Vagina (tissue), 2 donors: ENCODE results near the gene NTRK1. TPM values are rescaled to one million over a fixed set of nuclear protein-coding genes. Genes with fewer than 3 reads are reported as not detected.

Source experiments
- DNase-seq, 2 donors: peaks; one replicate each; pipeline ENCODE4 v3.0.0-alpha.2; 2017; ENCODE audit errors: extremely low spot score in 2 of 2
- H3K27ac ChIP-seq: fragments of 200-600 bp; sonication (generic); one replicate; pipeline ENCODE4 v1.5.1; 2019
- H3K27me3 ChIP-seq: fragments of 200-600 bp; sonication (generic); one replicate; pipeline ENCODE4 v1.5.1; 2019
- H3K36me3 ChIP-seq, 2 donors: fragments of 200-600 bp; sonication (generic); one replicate each; pipeline ENCODE4 v1.5.1; 2017 to 2019
- H3K4me1 ChIP-seq: fragments of 200-600 bp; sonication (generic); one replicate; pipeline ENCODE4 v1.5.1; 2019
- H3K4me3 ChIP-seq, 2 donors: fragments of 200-600 bp; sonication (generic); 1 replicate in 1 of 2; 2 replicates in 1 of 2; pipeline ENCODE4 v1.5.1; 2016 to 2019
- H3K9me3 ChIP-seq: fragments of 200-600 bp; sonication (generic); one replicate; pipeline ENCODE4 v1.5.1; 2019
- POLR2A ChIP-seq, 2 donors: fragments of 450-650 bp; IDR thresholded peaks; one replicate each; pipeline ENCODE4 v1.6.1; 2017; ENCODE audit warnings: antibody characterized with exemption in 2 of 2, mild to moderate bottlenecking in 2 of 2, moderate library complexity in 2 of 2
- POLR2AphosphoS5 ChIP-seq, 2 donors: sonication (generic); formaldehyde crosslinking; IDR thresholded peaks; one replicate each; pipeline ENCODE4 v1.9.0; 2017; ENCODE audit warnings: antibody characterized with exemption in 2 of 2, mild to moderate bottlenecking in 2 of 2, low read depth in 1 of 2; ENCODE audit not compliant: insufficient read depth in 1 of 2
- intact Hi-C: fragments of 100-400 bp; cut with DNase I; formaldehyde crosslinking; loops from one replicate; pipeline ENCODE4 v1.15.1; 2023
- total RNA-seq: library from RNA; depleted of rRNA; stranded (reverse); fragments of >200 nt; gene quantifications from one replicate; pipeline ENCODE4 v1.2.3, GENCODE V29; 2016
- TF ChIP-seq, protein P1 (sequence below), 3 experiments: fragments of 450-650 bp in 2 of 3; fragments of 200-600 bp in 1 of 3; sonication (generic) in 1 of 3; IDR thresholded peaks; one replicate each; pipeline ENCODE4 v1.5.1; 2017 to 2019; ENCODE audit warnings: antibody characterized with exemption in 3 of 3, mild to moderate bottlenecking in 2 of 3, moderate library complexity in 2 of 3

NTRK1 gene
- total RNA-seq, 1 donor from 2014 or later, result 2.9 TPM

DNA sequence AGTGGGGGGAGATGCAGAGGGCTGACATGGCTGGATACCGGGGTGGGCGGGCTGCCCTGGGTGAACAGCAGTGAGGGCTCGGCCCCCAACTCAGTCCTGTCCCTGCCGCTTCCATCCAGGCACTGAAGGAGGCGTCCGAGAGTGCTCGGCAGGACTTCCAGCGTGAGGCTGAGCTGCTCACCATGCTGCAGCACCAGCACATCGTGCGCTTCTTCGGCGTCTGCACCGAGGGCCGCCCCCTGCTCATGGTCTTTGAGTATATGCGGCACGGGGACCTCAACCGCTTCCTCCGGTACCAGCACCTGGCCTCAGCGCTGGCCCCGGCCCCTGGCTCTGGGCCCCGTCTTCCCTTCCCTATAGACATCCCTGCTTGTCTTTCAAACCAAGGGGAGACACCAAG lies 15.6 kb downstream of the NTRK1 start:
- intact Hi-C loops, result no loop called here
- no peaks in the 10 kb centered on the region for H3K9me3 ChIP-seq
- H3K36me3 ChIP-seq, result no peaks in the 10 kb centered on the region
- DNase-seq, result no peak
- no peak overlapping the region for H3K4me3 ChIP-seq
- H3K27ac ChIP-seq, result no peak overlapping the region
- no peaks in the 10 kb centered on the region for H3K4me1 ChIP-seq
- TF ChIP-seq POLR2AphosphoS5 (IDR thresholded peaks at IDR 0.05; ENCODE audit: insufficient read depth in 1 of 2, low read depth in 1 of 2), result no peak
- no peak for TF ChIP-seq POLR2A (IDR thresholded peaks at IDR 0.05)
- TF ChIP-seq, protein P1, sequence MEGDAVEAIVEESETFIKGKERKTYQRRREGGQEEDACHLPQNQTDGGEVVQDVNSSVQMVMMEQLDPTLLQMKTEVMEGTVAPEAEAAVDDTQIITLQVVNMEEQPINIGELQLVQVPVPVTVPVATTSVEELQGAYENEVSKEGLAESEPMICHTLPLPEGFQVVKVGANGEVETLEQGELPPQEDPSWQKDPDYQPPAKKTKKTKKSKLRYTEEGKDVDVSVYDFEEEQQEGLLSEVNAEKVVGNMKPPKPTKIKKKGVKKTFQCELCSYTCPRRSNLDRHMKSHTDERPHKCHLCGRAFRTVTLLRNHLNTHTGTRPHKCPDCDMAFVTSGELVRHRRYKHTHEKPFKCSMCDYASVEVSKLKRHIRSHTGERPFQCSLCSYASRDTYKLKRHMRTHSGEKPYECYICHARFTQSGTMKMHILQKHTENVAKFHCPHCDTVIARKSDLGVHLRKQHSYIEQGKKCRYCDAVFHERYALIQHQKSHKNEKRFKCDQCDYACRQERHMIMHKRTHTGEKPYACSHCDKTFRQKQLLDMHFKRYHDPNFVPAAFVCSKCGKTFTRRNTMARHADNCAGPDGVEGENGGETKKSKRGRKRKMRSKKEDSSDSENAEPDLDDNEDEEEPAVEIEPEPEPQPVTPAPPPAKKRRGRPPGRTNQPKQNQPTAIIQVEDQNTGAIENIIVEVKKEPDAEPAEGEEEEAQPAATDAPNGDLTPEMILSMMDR (IDR thresholded peaks at IDR 0.05), result no peak
- H3K27me3 ChIP-seq, result no peaks in the 10 kb centered on the region

DNA sequence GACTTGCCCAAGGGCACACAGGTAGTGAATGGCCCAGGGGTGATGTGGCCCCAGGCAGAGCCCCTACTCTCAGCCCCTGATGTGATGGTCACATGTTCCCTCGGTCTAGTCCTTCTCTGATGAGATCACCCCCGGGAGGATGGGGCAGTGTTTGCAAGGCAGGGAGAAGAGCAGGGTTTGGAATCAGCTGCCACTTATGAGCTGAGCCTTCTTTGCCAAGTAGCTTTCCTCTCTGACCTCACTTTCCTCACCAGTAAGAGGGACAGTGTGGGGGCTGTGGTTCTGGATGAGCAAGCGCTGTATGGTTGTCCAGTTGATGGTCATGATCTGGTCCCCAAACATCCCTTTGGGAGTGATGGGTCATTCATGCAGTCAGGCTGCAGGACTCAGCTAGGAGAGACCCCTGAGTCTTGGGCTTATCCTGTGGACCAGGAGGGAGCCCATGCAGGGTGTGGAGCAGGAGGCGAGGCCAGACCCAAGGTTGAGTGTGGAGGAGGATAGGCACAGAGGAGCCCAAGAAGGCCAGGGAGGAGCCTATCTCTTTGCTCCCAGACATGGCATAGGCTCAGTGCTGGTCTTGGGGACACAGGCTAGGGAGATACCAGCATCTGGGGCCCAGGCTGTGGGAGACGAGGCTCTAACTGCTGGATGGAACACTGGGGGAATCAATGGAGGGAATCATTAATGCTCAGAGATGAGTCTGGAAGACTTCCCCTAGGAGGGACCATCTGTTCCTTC lies 16.9 kb downstream of the NTRK1 start:
- no peaks in the 10 kb centered on the region for H3K4me1 ChIP-seq
- no peak for DNase-seq
- intact Hi-C loops, result no loop called here
- TF ChIP-seq POLR2AphosphoS5 (IDR thresholded peaks at IDR 0.05; ENCODE audit: insufficient read depth in 1 of 2, low read depth in 1 of 2) (no peak), POLR2A (IDR thresholded peaks at IDR 0.05) (no peak)
- TF ChIP-seq, protein P1 (IDR thresholded peaks at IDR 0.05), result no peak
- no peaks in the 10 kb centered on the region for H3K36me3 ChIP-seq
- H3K27me3 ChIP-seq, result no peaks in the 10 kb centered on the region
- no peak overlapping the region for H3K4me3 ChIP-seq
- no peaks in the 10 kb centered on the region for H3K9me3 ChIP-seq
- H3K27ac ChIP-seq, result no peak overlapping the region

DNA sequence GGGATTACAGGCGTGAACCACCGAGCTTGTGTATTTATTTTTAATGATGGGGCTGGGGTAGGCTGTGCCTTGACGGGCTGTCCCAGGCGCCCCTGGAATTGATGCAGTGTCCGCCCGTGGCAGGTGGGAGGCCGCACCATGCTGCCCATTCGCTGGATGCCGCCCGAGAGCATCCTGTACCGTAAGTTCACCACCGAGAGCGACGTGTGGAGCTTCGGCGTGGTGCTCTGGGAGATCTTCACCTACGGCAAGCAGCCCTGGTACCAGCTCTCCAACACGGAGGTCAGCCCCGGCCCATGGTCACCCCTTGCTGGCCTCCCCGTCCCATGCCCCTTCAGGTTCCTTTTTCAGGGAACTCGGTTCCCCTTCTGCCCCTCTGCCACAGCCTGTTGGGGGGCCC lies 19.2 kb downstream of the NTRK1 start:
- Histone ChIP-seq H3K36me3 (no peaks in the 10 kb centered on the region), H3K27me3 (no peaks in the 10 kb centered on the region), H3K4me3 (no peak overlapping the region), H3K9me3 (no peaks in the 10 kb centered on the region), H3K4me1 (no peaks in the 10 kb centered on the region), H3K27ac (no peak overlapping the region)
- TF ChIP-seq, protein P1 (IDR thresholded peaks at IDR 0.05), result no peak
- TF ChIP-seq POLR2AphosphoS5 (IDR thresholded peaks at IDR 0.05; ENCODE audit: insufficient read depth in 1 of 2, low read depth in 1 of 2), result no peak
- no peak for DNase-seq
- intact Hi-C loops, result no loop called here

DNA sequence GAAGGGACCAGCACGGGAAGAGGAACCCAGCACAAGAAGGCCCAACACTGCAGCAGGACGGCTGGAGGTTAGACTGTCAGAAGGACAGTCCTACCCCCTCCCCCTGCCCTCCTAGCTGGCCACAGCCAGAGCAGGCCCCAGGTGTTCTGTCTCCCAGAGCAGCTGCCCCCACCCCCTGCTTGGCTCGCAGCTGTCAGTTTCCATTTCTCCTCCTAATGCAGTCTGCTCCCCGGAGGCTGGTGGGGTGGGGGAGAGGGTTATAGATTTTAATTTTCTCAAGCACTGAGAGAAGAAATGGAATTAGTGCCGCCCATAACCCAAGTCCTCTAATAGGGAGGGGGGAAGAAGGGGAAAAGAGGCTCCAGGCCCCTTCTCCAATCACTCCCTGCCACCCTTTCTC lies 19.8 kb downstream of the NTRK1 start:
- no peak for TF ChIP-seq POLR2A (IDR thresholded peaks at IDR 0.05)
- TF ChIP-seq, protein P1 (IDR thresholded peaks at IDR 0.05), result no peak
- no peak for TF ChIP-seq POLR2AphosphoS5 (IDR thresholded peaks at IDR 0.05; ENCODE audit: insufficient read depth in 1 of 2, low read depth in 1 of 2)
- Histone ChIP-seq H3K27me3 (no peaks in the 10 kb centered on the region), H3K4me1 (no peaks in the 10 kb centered on the region), H3K4me3 (no peak overlapping the region), H3K36me3 (no peaks in the 10 kb centered on the region), H3K27ac (no peak overlapping the region), H3K9me3 (no peaks in the 10 kb centered on the region)
- DNase-seq, result no peak
- intact Hi-C loops, result no loop called here

DNA sequence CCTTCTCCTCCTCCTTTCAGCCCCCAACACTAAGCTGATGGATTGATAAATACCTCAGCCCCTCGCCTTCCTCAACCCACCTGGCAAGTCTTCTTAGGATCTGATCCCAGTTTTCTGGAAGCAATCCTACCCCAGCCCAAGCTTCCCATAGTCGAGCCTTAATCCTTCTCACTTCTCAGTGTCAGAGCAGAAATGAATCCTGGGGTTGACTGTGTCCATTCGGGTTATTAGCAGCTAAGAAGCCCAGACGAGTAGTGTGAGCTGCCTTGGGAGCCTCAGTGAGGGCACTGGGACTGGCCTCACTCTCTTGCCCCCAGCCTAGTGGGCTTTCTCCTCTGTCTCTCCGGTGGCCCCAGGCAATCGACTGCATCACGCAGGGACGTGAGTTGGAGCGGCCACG lies 20.4 kb downstream of the NTRK1 start:
- H3K4me1 ChIP-seq, result no peaks in the 10 kb centered on the region
- H3K4me3 ChIP-seq, result no peak overlapping the region
- H3K9me3 ChIP-seq, result no peaks in the 10 kb centered on the region
- intact Hi-C loops, result no loop called here
- H3K27ac ChIP-seq, result no peak overlapping the region
- no peak for DNase-seq
- H3K27me3 ChIP-seq, result no peaks in the 10 kb centered on the region
- TF ChIP-seq, protein P1 (IDR thresholded peaks at IDR 0.05), result no peak
- TF ChIP-seq POLR2AphosphoS5 (IDR thresholded peaks at IDR 0.05; ENCODE audit: insufficient read depth in 1 of 2, low read depth in 1 of 2), result no peak
- no peak for TF ChIP-seq POLR2A (IDR thresholded peaks at IDR 0.05)
- no peaks in the 10 kb centered on the region for H3K36me3 ChIP-seq
